NOMO-1 treated with dmso at 0.1 percent for 144 hours (cell line): ENCODE results near the gene TMEM184B.

Experiments used
- DNase-seq: peaks from one replicate; lab custom pipeline; 2025; ENCODE audit not compliant: unreplicated experiment; lab: John Stamatoyannopoulos, UW

Gene TMEM184B

GRCh38 chr22:38207898-38208432 lies 64.8 kb downstream of the TMEM184B start:
- no peak for DNase-seq

GRCh38 chr22:38205261-38206128 lies 67.3 kb downstream of the TMEM184B start:
- DNase-seq, result no peak

DNA sequence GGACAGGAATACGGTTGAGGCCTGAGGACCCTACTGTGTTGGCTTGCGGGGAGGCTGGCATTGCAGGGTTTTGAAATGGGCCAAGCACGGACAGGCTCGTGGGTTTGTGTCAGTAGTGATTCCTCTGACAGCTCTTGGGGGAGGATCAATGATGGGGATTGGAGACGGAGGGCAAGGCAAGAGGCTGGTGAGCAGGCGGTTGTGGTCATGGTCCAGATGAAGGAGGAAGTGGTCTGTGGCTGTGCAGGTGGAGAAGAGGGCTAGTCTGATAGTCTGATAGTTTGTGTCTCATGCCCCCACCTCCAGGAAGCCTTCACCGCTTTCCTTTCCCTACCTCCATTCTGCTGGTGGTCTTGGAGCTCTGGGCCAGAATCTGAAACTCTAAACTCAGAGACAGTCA lies 68.0 kb downstream of the TMEM184B start:
- no peak for DNase-seq

DNA sequence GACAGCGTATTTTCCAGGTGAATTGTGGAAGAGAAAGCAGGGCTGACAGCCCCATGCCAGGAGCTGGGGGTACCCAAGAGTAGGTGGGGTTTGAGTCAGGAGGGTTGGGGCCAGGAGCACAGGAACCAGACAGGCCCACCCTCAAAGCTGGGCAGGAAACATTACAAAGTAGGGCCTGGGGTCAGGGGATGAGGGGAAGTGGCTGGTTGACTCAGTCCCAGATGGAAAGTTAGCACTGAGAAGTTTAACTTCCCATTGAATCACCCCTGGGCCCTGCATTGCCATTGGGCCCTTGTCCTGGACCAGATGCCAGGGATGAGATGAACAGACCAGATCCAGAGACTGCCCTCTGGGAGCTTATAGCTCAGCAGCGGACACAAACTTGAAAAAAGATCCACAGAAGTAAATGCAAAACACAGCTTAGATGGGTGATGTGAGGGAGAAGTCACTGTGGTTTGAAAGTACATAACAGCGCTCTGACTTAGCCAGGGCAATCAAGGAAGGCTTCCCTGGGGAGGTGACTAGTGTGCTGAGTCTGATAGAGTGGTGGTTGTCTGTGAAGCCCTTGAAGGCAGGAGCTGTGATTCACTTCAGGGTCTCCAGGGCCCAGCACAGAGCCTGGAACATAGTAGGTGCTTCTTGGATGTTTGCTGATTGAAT lies 68.8 kb downstream of the TMEM184B start:
- DNase-seq, result no peak

DNA sequence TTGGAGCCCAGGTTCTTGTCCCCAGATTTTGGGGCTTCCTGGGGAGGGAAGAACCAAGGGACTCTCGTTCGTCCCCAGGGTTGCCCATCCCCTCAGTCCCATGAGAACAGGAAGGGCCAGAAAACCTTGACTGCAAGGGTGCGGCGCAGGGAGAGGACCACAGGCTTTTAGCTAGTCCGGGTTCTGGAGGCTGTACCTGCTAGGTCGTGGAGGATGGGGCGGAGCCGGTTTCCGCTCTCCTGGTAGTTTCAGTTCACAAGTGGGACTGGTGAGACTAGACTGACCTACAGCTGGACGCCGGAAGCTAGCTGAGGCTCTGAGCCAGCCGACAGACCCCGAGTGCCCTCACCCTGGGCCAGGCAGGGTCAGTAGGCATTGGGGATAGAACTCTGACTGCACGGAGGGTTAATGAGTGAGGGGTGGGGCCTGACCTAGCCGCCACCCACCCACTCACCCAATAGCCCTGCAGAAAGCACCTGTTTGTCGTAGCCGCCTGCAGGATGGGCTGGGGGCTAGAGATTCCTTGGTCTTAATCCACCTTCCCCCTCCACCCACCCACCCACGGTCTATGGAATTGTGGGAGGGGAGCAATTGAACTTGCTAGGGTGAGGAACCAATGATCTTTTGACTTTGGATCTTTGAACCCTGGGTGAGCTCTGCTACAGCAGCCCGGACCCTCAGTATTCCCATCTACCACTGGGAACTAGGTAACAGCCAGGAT lies 69.6 kb downstream of the TMEM184B start:
- DNase-seq, result no peak

DNA sequence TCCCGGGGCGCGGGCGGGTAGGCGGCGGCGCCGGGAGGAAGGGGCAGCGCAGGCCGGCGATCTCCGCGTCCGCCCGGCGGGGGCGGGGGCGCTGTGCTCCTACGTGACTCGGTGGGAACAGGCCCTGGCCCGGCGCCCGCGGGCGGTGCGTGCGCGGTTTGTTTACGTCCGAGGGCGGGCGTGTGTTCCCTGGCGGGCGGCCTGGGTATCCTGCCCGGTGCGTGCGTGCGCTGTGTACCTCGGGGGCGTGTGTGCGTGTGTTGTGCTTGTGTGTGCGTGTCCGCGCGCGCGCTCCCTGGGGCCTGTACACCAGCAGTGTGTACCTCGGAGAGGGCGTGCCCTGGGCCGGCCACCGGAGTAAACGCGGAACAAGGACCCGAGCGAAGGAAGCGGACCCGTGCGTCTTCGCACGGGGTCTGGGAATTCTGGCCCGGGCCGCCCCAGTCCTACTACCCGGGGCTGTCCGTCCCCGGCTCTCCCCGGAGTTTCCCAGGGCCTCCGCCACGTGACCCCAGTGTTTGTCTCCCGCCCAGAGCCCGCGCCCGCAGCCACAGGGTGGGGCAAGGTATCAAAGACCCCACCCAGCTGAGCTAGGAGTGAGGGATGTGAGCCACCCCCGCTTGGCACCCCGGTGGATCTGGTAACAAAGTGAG lies 70.2 kb downstream of the TMEM184B start:
- no peak for DNase-seq

- peak; percentile 74 for DNase-seq
These were observed 70.9 kb downstream of the TMEM184B start, which contains the start of gene MAFF for GRCh38 chr22:38201711-38202436. Gene MAFF, plus strand, starts transcription at chr22:38201994. Its CDS starts 11,860 bp downstream, at chr22:38213854.

DNA sequence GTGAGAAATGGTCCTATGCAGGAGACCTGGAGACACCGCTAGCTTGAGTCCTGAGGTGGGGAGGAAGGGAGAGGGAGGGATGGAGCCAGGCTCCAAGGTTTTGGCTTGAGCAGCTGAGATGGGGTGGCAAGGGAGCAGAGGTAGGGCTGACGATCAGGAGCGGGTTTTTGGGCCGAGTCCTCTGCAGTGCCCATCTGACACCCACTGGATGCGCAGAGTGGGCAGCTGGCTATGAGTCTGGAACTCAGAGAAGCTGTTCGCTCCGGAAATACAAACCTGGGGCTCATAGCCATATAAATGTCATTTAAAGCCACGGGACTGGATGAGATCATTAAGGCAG lies 71.5 kb downstream of the TMEM184B start:
- DNase-seq, result no peak

DNA sequence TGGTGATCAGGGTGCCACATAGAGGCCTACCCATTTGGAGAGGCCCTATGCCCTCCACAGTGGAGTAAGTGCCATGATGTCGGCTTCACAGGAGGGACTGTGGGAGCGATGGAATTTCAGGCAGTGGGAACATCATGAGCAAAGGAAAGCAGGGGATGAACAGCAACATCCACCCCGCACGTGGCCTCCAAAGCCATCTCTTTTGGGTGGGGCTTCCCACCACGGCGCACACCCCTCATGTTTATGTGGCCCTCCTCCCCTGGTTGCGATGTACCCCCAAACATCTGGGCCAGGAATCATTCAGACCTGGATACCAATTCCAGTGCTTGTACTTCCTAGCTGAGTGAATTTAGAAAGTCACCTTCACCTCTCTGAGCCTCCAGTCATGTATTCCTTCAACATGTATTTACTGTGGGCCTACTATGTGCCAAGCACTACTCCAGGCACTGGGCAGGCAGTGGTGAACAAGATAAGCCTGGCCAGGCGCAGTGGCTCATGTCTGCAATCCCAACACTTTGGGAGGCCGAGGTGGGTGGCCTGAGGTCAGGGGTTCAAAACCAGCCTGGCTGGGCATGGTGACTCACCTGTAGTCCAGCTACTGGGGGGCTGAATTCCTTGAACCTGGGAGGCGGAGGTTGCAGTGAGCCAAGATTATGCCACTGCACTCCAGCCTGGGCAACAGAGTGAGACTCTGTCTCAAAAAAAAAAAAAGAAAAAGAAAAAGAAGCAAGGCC lies 72.8 kb downstream of the TMEM184B start:
- DNase-seq, result no peak

- no peak for DNase-seq
These were observed 75.9 kb downstream of the TMEM184B start for GRCh38 chr22:38196791-38197419.

- peak; percentile 72 for DNase-seq
These were observed 79.2 kb downstream of the TMEM184B start for GRCh38 chr22:38193580-38193979.

DNA sequence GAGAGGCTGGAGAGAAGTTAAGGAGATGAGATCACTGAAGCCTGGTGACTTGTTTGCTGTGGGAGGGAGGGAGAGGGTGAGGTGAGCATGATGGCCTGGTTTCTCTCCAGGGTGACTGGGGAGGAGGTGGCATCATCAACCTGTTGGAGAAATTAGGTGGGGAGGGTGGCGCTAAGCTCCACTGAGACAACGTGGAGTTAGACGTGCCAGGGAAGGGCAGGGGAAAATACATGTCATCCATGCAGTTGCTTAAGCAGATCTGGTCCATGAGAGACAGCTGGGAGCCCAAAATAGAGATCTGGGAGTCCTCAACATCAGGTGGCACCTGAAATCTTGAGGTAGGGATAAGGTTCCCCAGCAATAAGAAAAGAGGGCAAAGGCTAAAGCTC lies 80.3 kb downstream of the TMEM184B start:
- no peak for DNase-seq

DNA sequence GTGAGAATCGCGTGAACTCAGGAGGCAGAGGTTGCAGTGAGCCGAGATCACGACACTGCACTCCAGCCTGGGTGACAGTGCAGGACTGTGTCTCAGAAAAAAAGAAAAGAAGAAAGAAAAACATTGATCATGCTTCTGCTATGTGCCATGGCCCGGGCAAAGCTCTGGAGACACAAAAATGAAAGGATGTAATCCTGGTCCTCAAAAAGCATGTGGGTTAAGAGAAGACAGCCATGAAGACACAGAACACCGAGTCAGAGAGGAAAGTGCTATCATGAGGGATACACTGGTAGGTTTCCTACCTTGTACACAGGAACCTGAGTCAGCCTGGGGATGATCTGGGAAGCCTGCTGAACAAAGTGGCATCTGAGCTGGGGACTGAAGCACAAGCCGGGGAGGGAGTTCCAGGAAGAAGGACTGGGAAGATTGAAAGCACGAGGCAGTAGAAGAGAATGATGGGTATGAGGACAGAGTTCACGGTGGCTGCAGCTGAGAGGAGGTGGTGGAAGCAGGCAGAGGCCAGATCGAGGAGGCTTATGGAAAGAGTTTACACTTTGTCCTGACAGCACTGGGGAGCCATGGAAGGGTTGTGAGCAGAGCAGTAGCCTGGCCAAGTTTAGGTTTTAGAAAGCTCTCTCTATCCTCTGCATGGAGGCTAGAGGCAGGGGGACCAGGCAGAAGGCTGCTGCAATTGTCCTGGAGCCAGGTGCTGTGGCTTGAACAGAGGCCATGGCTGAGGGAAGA lies 80.9 kb downstream of the TMEM184B start:
- no peak for DNase-seq

DNA sequence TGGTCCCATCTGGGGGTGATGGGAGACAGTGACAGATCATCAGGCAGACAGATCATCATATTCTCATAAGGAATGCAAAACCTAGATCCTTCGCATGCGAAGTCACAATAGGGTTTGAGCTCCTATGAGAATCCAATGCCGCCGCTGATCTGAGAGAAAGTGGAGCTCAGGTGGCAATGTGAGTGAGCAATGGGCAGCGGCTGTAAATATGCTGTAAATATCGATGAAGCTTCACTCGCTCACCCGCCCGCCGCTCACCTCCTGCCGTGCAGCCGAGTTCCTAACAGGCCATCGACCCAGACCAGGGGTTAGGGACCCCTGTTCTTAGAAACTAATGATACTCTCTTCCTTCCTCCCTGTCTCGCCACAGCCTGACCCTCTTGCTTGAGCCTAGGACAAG lies 81.8 kb downstream of the TMEM184B start:
- DNase-seq, result no peak

DNA sequence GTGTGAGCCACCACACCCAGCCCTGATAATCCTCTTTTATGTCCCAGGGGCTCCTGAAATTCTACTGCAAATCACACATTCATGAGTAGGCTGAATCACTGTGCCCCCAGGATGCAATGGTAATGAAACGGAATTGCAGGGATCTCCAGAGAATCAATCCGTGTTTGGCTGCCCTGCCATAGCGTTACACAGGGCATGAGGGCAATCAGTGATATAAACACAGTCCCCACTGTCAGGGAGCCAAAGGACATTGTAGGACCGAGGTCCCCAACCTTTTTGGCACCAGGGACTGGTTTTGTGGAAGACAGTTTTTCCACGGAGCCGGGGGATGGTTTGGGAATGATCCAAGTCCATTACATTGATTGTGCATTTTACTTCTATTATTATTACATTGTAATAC lies 82.2 kb downstream of the TMEM184B start:
- no peak for DNase-seq

DNA sequence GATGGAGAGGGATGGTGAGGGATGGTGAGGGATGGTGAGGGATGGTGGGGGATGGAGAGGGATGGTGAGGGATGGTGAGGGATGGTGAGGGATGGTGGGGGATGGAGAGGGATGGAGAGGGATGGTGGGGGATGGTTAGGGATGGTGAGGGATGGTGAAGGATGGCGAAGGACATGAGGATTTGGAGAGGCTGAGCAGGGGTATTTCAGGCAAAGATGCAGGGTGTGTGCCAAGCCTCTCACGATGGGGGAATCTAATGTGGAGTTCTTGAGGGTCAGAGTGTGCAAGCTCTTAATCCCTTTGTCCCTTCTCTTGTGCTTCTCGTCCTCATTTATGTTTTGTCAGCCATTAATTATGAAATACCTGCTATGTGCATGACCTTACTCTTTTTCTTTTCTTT lies 83.7 kb downstream of the TMEM184B start:
- DNase-seq, result no peak

- no peak for DNase-seq
These were observed 85.2 kb downstream of the TMEM184B start for GRCh38 chr22:38187413-38188212.

DNA sequence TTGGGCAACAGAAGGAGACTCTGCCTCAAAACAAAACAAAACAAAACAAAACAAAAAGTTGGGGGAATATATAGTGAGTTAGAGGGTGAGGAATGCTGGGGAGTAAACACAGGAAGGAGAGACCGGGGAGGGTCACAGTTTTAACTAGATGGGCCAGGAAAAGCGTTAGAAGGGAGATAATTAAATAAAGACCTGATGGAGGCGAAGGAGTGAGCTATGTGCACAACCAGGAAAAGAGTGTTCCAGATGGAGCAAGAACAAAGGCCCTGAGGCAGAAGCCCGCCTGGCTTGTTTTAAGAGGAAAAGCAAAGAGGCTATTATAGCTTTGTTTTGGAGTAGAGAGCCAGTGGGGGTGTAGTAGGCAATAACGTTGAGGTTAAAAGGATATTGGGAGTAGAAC lies 86.4 kb downstream of the TMEM184B start:
- no peak for DNase-seq
